ENCODE data around the gene AMBP. TPM values are rescaled to one million over a fixed set of nuclear protein-coding genes. Genes with fewer than 3 reads are reported as not detected.

The AMBP gene
- total and polyA plus RNA-seq, 4 donors: 3,440 to 6,678 (median 4,863) TPM

DNA sequence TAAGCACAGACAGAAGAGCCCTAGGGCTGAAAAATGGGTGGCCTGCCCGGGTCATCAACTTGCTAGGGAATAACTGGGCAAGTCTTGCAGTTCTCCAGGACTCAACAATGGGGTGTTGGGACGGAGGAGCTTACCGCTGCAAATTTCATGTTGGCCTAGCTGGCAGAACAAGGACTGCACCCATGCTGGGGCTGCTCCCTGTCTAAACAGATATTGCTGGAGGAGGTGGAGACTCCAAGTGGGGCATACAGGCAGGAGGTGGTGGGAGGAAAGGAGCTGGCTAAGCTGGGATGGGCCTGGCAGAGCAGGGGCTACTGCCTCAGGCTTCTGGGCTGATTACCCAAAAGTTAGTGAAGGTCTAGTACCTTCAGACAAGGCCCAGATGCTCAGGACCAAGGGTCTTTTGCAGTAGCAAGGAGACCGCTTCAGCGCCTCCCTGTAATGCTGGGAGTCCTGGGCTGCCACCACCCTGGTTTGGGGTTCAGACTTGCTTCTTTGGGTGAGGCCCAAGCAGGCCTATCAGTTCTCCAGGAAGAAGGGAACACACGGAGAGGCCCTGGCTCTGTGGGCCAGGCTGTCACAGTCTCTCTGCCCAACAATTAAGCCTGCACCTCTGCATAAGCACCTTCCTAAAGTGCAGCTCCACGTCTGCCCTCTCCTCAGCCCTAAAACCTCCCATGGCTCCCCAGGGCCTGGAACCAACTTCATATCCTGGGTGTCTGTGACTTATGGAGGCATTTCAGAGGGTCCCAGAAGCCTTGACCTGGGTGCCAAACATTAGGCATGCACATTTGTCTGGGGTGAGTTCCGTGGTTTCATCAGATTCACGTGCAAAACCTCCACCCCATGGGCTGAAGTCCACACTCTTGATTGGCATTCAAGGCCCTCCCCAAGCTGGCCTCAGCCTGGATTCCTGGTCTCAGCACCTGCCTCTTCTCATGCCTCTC, 45.2 kb upstream of the AMBP start:
- no peaks in the 10 kb centered on the region for H3K9me3 ChIP-seq (ENCODE audit: control insufficient read depth in 4 of 4, low read length in 3 of 4)
- H3K27me3 ChIP-seq (ENCODE audit: control insufficient read depth in 4 of 4, insufficient read depth in 4 of 4, low read length in 3 of 4): no peaks in the 10 kb centered on the region
- H3K27ac ChIP-seq (ENCODE audit: low read depth in 1 of 2, low read length in 2 of 2): no peak overlapping the region
- no peak for DNase-seq (ENCODE audit: low spot score)
- H3K4me1 ChIP-seq (ENCODE audit: control insufficient read depth in 4 of 4, insufficient read depth in 4 of 4, low read length in 3 of 4): peaks cover 0 to 35% (median 25%) of the 10 kb centered on the region in 4 donors
- H3K9ac ChIP-seq (ENCODE audit: low read depth in 1 of 2, low read length in 2 of 2): no peak overlapping the region
- H3K4me3 ChIP-seq (ENCODE audit: low read depth in 1 of 3, low read length in 3 of 3): no peak overlapping the region
- peak; percentile 73 for TF ChIP-seq HNF4G (IDR thresholded peaks at IDR 0.05)
- no peak for TF ChIP-seq RAD21 (IDR thresholded peaks at IDR 0.05)
- peak; percentile 45 to 61 for TF ChIP-seq RXRA (IDR thresholded peaks at IDR 0.05)
- peak; percentile 91 to 92 for TF ChIP-seq HNF4A (conservative IDR thresholded peaks at IDR 0.05)
- TF ChIP-seq, protein P1, sequence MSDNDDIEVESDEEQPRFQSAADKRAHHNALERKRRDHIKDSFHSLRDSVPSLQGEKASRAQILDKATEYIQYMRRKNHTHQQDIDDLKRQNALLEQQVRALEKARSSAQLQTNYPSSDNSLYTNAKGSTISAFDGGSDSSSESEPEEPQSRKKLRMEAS (IDR thresholded peaks at IDR 0.05): peak; percentile 12
- TF ChIP-seq SP1 (IDR thresholded peaks at IDR 0.05): peak; percentile 62
- no peak for TF ChIP-seq TAF1 (conservative IDR thresholded peaks at IDR 0.05)
- H3K36me3 ChIP-seq (ENCODE audit: control insufficient read depth in 4 of 4, insufficient read depth in 3 of 4, low read depth in 1 of 4, low read length in 3 of 4): no peaks in the 10 kb centered on the region
- 72% methylated on average over 9 of the region's 9 CpGs for WGBS

- Histone ChIP-seq H3K36me3 (ENCODE audit: control insufficient read depth in 4 of 4, insufficient read depth in 3 of 4, low read depth in 1 of 4, low read length in 3 of 4) (no peaks in the 10 kb centered on the region), H3K27me3 (ENCODE audit: control insufficient read depth in 4 of 4, insufficient read depth in 4 of 4, low read length in 3 of 4) (no peaks in the 10 kb centered on the region), H3K27ac (ENCODE audit: low read depth in 1 of 2, low read length in 2 of 2) (no peak overlapping the region), H3K4me3 (ENCODE audit: low read depth in 1 of 3, low read length in 3 of 3) (no peak overlapping the region), H3K4me1 (ENCODE audit: control insufficient read depth in 4 of 4, insufficient read depth in 4 of 4, low read length in 3 of 4) (peaks cover 0 to 44% (median 35%) of the 10 kb centered on the region in 4 donors), H3K9ac (ENCODE audit: low read depth in 1 of 2, low read length in 2 of 2) (no peak overlapping the region), H3K9me3 (ENCODE audit: control insufficient read depth in 4 of 4, low read length in 3 of 4) (no peaks in the 10 kb centered on the region)
- DNase-seq (ENCODE audit: low spot score): no peak
- 92% methylated on average over 9 of the region's 9 CpGs for WGBS
- TF ChIP-seq NR2F2 (IDR thresholded peaks at IDR 0.05) (no peak), EGR1 (IDR thresholded peaks at IDR 0.05; ENCODE audit: low read depth in 2 of 2) (no peak), RAD21 (IDR thresholded peaks at IDR 0.05) (no peak), HNF4G (IDR thresholded peaks at IDR 0.05) (no peak), GABPA (IDR thresholded peaks at IDR 0.05 in 1 of 2, conservative IDR thresholded peaks at IDR 0.05 in 1 of 2) (no peak), FOXA2 (IDR thresholded peaks at IDR 0.05) (no peak), JUND (IDR thresholded peaks at IDR 0.05) (no peak), FOXA1 (IDR thresholded peaks at IDR 0.05) (no peak), TAF1 (conservative IDR thresholded peaks at IDR 0.05) (no peak), HNF4A (conservative IDR thresholded peaks at IDR 0.05) (no peak), SP1 (IDR thresholded peaks at IDR 0.05) (no peak), REST (IDR thresholded peaks at IDR 0.05) (no peak), RXRA (IDR thresholded peaks at IDR 0.05) (no peak)
- TF ChIP-seq, protein P2, sequence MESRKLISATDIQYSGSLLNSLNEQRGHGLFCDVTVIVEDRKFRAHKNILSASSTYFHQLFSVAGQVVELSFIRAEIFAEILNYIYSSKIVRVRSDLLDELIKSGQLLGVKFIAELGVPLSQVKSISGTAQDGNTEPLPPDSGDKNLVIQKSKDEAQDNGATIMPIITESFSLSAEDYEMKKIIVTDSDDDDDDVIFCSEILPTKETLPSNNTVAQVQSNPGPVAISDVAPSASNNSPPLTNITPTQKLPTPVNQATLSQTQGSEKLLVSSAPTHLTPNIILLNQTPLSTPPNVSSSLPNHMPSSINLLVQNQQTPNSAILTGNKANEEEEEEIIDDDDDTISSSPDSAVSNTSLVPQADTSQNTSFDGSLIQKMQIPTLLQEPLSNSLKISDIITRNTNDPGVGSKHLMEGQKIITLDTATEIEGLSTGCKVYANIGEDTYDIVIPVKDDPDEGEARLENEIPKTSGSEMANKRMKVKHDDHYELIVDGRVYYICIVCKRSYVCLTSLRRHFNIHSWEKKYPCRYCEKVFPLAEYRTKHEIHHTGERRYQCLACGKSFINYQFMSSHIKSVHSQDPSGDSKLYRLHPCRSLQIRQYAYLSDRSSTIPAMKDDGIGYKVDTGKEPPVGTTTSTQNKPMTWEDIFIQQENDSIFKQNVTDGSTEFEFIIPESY (IDR thresholded peaks at IDR 0.05): no peak
- TF ChIP-seq, protein P3, sequence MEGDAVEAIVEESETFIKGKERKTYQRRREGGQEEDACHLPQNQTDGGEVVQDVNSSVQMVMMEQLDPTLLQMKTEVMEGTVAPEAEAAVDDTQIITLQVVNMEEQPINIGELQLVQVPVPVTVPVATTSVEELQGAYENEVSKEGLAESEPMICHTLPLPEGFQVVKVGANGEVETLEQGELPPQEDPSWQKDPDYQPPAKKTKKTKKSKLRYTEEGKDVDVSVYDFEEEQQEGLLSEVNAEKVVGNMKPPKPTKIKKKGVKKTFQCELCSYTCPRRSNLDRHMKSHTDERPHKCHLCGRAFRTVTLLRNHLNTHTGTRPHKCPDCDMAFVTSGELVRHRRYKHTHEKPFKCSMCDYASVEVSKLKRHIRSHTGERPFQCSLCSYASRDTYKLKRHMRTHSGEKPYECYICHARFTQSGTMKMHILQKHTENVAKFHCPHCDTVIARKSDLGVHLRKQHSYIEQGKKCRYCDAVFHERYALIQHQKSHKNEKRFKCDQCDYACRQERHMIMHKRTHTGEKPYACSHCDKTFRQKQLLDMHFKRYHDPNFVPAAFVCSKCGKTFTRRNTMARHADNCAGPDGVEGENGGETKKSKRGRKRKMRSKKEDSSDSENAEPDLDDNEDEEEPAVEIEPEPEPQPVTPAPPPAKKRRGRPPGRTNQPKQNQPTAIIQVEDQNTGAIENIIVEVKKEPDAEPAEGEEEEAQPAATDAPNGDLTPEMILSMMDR (IDR thresholded peaks at IDR 0.05; ENCODE audit: low read depth, low read length, missing input control): no peak
- TF ChIP-seq, protein P1 (IDR thresholded peaks at IDR 0.05): no peak
Observed at GRCh38 chr9:114122136-114123027, 44.3 kb upstream of the AMBP start.
